GM12801 (cell line): ENCODE results near the gene SBSN.

Source experiments
- CTCF ChIP-seq: IDR thresholded peaks from one replicate; pipeline ENCODE4 v1.5.1; 2011; ENCODE audit warnings: control low read depth; ENCODE audit not compliant: insufficient read length; ENCODE audit errors: extremely low read depth

SBSN gene

DNA sequence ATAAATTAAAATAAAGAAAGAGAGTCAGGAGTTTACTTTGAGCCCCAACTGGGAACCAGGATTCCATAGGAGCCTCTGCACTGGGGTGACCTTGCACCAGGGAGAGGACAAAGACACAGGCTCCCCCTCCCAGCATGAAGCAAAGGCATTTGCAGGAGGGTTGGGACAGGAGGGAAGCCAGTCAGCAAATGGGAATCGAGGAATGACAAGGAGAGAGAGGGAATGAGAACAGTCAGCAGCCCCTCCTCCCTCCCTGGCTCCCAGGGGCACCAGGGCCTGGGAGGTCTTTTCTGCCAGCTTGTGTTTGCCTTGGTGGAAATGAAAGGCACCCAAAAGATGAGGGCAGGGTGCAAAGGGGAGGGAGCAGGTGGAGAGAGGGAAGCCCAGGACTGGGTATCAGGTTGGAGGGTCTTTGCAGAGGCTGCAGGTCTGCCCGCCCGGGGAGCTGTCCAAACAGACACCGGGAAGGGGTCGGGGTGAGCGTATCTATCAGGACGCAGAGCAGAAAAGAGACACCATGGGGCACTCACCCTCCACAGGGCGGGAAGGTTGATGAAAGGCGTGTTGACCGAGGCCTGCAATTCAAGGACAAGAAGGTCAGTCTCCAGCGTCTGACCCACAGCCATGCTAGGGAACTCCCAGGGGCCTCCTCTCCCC lies 3.8 kb downstream of the SBSN start:
- no peak for TF ChIP-seq CTCF

DNA sequence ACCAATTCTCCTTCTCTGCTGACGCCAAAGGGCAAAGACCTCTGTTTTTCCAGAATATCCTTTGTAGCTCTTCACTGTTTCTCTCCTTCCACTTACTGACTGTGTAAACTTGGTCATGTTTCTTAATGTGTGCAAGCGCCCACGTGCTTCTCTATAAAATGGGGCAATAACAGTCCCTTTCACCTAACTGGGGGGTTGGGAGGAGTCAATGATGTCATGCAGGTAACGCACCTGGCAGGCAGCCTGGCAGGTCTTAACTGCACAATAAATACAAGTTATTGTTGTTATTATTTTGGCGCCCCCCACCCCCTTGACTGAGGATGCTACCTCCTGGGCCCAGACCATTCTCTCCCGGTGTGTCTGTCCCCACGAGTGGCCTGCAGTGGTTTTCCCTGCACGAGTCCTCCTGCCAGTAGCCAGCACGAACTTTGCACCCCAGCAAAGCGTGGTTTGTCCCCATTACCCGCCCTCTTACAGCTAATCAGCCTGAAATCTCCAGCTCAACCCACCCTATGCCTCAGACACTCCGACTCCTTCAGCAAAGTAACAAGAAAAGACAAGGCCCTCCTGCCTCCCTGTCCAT lies 5.3 kb downstream of the SBSN start:
- no peak for TF ChIP-seq CTCF

GRCh38 chr19:35521124-35521743 lies 6.9 kb downstream of the SBSN start:
- no peak for TF ChIP-seq CTCF

DNA sequence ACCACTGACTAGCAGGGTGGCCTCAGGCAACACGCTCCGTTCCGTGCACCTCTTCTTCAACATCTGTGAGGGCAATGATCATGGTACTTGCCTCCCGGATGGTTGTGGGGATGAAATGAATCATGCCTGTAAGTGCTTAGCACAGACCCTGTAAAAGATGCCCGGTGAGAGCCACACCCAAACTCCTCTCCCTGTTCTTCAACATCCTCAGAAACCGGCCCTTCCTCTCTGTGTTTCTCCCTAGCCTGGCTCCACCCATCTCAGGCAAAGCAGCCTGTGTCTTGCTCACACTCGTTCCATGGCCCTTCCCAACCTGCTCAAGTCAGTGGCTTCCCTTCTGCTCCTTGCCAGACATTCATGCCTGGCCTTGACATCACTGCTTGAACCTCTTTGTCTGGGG lies 8.8 kb downstream of the SBSN start:
- TF ChIP-seq CTCF = no peak

DNA sequence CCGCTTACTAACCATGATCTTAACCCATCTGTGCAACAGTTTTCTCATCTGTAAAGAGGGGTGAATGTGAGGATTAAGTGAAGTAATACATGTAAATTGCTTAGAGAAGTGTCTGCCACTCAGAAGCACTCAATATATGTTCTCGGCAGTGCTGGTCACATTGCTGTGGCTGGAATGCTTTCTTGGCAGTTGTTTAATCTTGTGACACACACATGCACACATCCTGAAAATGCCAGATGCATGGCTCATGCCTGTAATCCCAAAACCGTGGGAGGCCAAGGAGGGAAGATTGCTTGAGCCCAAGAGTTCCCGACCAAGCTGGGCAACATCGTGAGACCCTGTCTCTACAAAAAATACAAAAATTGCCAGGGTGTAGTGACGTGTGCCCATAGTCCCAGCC lies 9.8 kb downstream of the SBSN start:
- TF ChIP-seq CTCF = no peak

DNA sequence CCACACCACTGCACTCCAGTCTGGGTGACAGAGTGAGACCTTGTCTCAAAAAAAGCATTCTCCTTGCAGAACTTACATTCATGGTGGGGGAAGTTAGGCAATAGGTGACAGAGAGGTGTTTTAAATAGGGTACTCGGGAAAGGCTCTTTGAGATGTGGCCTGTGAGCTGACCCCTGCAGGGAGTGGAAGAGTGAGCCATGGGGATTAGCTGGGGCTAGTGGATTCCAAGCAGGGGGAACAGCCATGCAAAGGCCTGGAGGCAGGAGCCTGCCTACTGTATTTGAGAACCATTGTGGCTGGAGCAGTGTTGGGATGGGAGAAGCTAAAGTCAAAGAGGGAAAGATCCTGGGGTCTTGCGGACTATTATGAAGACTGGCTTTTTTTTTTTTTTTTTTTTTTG lies 10.8 kb downstream of the SBSN start:
- TF ChIP-seq CTCF = no peak

DNA sequence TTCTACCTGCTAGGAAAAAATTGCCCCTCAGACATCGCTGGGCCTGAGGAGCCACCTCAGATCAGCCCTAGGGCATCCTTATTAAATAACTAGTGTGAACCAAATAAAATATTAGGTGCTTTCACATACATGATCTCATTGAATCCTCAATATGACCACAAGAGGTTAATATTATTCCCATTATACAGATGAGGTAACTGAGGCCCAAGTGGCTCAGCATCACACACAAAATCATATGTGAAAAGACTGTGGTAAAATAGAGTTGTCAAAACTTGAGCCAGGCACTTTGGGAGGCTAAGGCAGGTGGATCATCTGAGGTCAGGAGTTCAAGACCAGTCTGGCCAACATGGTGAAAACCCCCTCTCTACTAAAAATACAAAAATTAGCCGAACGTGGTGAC lies 11.8 kb downstream of the SBSN start:
- TF ChIP-seq CTCF = no peak
